Measurements from ENCODE around the gene KCNMA1.

Gene KCNMA1

GRCh38 chr10:77419979-77420378 lies 217.6 kb downstream of the KCNMA1 start:
- no peak for TF ChIP-seq CTCF (IDR thresholded peaks at IDR 0.05; ENCODE audit: control insufficient read depth, extremely low read depth, insufficient read depth)
- DNase-seq (ENCODE audit: low read depth): no peak
- no peak overlapping the region for H3K4me3 ChIP-seq (ENCODE audit: low read depth, low read length)

- no peak for DNase-seq (ENCODE audit: low read depth)
- H3K4me3 ChIP-seq (ENCODE audit: low read depth, low read length): no peak overlapping the region
- no peak for TF ChIP-seq CTCF (IDR thresholded peaks at IDR 0.05; ENCODE audit: control insufficient read depth, extremely low read depth, insufficient read depth)
Observed at GRCh38 chr10:77419056-77419455, 218.6 kb downstream of the KCNMA1 start.

GRCh38 chr10:77417806-77418640 lies 219.6 kb downstream of the KCNMA1 start:
- H3K4me3 ChIP-seq (ENCODE audit: low read depth, low read length): no peak overlapping the region
- no peak for TF ChIP-seq CTCF (IDR thresholded peaks at IDR 0.05; ENCODE audit: control insufficient read depth, extremely low read depth, insufficient read depth)
- DNase-seq (ENCODE audit: low read depth): no peak

- DNase-seq (ENCODE audit: low read depth): no peak
- H3K4me3 ChIP-seq (ENCODE audit: low read depth, low read length): no peak overlapping the region
- no peak for TF ChIP-seq CTCF (IDR thresholded peaks at IDR 0.05; ENCODE audit: control insufficient read depth, extremely low read depth, insufficient read depth)
Observed at GRCh38 chr10:77417359-77417758, 220.2 kb downstream of the KCNMA1 start.

- TF ChIP-seq CTCF (IDR thresholded peaks at IDR 0.05; ENCODE audit: control insufficient read depth, extremely low read depth, insufficient read depth): no peak
- no peak for DNase-seq (ENCODE audit: low read depth)
- H3K4me3 ChIP-seq (ENCODE audit: low read depth, low read length): no peak overlapping the region
Observed at GRCh38 chr10:77416311-77417135, 221.1 kb downstream of the KCNMA1 start.

- DNase-seq (ENCODE audit: low read depth): no peak
- H3K4me3 ChIP-seq (ENCODE audit: low read depth, low read length): no peak overlapping the region
- TF ChIP-seq CTCF (IDR thresholded peaks at IDR 0.05; ENCODE audit: control insufficient read depth, extremely low read depth, insufficient read depth): no peak
Observed at GRCh38 chr10:77415313-77415960, 222.2 kb downstream of the KCNMA1 start.

All from LNCaP clone FGC (cell line).